GM18517 (cell line): ENCODE results near the gene NEDD4L.

Experiments
- ATAC-seq: cut with Tn5 transposase; IDR thresholded peaks from one replicate; pipeline ENCODE4 v1.9.1; 2021; ENCODE audit warnings: mild to moderate bottlenecking, moderate library complexity; ENCODE audit not compliant: unreplicated experiment

Gene NEDD4L

GRCh38 chr18:58387716-58388115, 343.7 kb downstream of the NEDD4L start:
- ATAC-seq, result no peak

- ATAC-seq, result no peak
Observed at GRCh38 chr18:58388736-58389135, 344.7 kb downstream of the NEDD4L start.

- ATAC-seq, result no peak
Observed at GRCh38 chr18:58389745-58390144, 345.7 kb downstream of the NEDD4L start.

GRCh38 chr18:58390399-58390798, 346.4 kb downstream of the NEDD4L start:
- ATAC-seq, result no peak

GRCh38 chr18:58391231-58391825, 347.3 kb downstream of the NEDD4L start:
- ATAC-seq, result no peak

- ATAC-seq, result no peak
Observed at GRCh38 chr18:58391932-58392323, 347.9 kb downstream of the NEDD4L start.

- no peak for ATAC-seq
Observed at GRCh38 chr18:58392324-58393000, 348.4 kb downstream of the NEDD4L start.

- no peak for ATAC-seq
Observed at GRCh38 chr18:58393295-58393694, 349.3 kb downstream of the NEDD4L start.

- no peak for ATAC-seq
Observed at GRCh38 chr18:58394046-58394445, 350.0 kb downstream of the NEDD4L start.

- ATAC-seq, result no peak
Observed at GRCh38 chr18:58394602-58395425, 350.8 kb downstream of the NEDD4L start.

- ATAC-seq, result no peak
Observed at GRCh38 chr18:58396144-58396543, 352.1 kb downstream of the NEDD4L start.

GRCh38 chr18:58396966-58397365, 352.9 kb downstream of the NEDD4L start:
- ATAC-seq, result no peak

GRCh38 chr18:58397385-58398132, 353.5 kb downstream of the NEDD4L start:
- ATAC-seq, result no peak

GRCh38 chr18:58398648-58399398, 354.8 kb downstream of the NEDD4L start:
- ATAC-seq, result no peak

GRCh38 chr18:58400331-58400870, 356.4 kb downstream of the NEDD4L start:
- no peak for ATAC-seq

GRCh38 chr18:58401191-58401590, 357.2 kb downstream of the NEDD4L start:
- no peak for ATAC-seq

- no peak for ATAC-seq
Observed at GRCh38 chr18:58402247-58402646, 358.2 kb downstream of the NEDD4L start.

- no peak for ATAC-seq
Observed at GRCh38 chr18:58402951-58403702, 359.1 kb downstream of the NEDD4L start.

GRCh38 chr18:58403799-58404455, 359.9 kb downstream of the NEDD4L start:
- no peak for ATAC-seq
